Osteoblast (primary cell): ENCODE data around the gene CPHXL. TPM values are rescaled to one million over a fixed set of nuclear protein-coding genes. Genes with fewer than 3 reads are reported as not detected.

Source experiments
- DNase-seq: peaks from one replicate; pipeline ENCODE4 v3.0.0; 2011; ENCODE audit warnings: low spot score, mixed read lengths; ENCODE audit not compliant: insufficient read length; ENCODE audit errors: missing footprints
- H2AFZ ChIP-seq: 2 replicates; pipeline ENCODE4 v1.6.0; 2011; ENCODE audit warnings: mild to moderate bottlenecking, low read length
- H3K27ac ChIP-seq: 2 replicates; pipeline ENCODE4 v1.5.1; 2011; ENCODE audit warnings: mild to moderate bottlenecking, low read depth, low read length, moderate library complexity
- H3K27me3 ChIP-seq: 2 replicates; pipeline ENCODE4 v1.6.0; 2012; ENCODE audit warnings: mild to moderate bottlenecking, control low read depth, inconsistent platforms, low read length, moderate library complexity; ENCODE audit not compliant: insufficient read depth
- H3K36me3 ChIP-seq: 2 replicates; pipeline ENCODE4 v1.5.1; 2011; ENCODE audit warnings: mild to moderate bottlenecking, low read length, control low read depth, moderate library complexity; ENCODE audit not compliant: insufficient read depth
- H3K4me1 ChIP-seq: 2 replicates; pipeline ENCODE4 v1.5.1; 2011; ENCODE audit warnings: mild to moderate bottlenecking, low read length, control low read depth, moderate library complexity; ENCODE audit not compliant: insufficient read depth
- H3K4me2 ChIP-seq: 2 replicates; pipeline ENCODE4 v1.6.0; 2011; ENCODE audit warnings: mild to moderate bottlenecking, low read length; ENCODE audit not compliant: insufficient read depth
- H3K4me3 ChIP-seq: fragments of 200-600 bp; sonication (generic); 3 replicates; pipeline ENCODE4 v1.5.1; 2012; ENCODE audit warnings: mild to moderate bottlenecking, low read length, inconsistent platforms; ENCODE audit not compliant: insufficient read depth
- H3K79me2 ChIP-seq: 2 replicates; pipeline ENCODE4 v1.6.0; 2012; ENCODE audit warnings: mild to moderate bottlenecking, low read length, control low read depth, inconsistent platforms; ENCODE audit not compliant: insufficient read depth
- H3K9me3 ChIP-seq: 2 replicates; pipeline ENCODE4 v1.5.1; 2011; ENCODE audit warnings: low read depth, low read length, control low read depth
- H4K20me1 ChIP-seq: 2 replicates; pipeline ENCODE4 v1.6.0; 2012; ENCODE audit warnings: mild to moderate bottlenecking, low read length, control low read depth; ENCODE audit not compliant: insufficient read depth
- CTCF ChIP-seq: IDR thresholded peaks from 2 replicates; pipeline ENCODE4 v1.5.1; 2011; ENCODE audit warnings: mild to moderate bottlenecking, low read depth, low read length, moderate library complexity; ENCODE audit errors: extremely low read depth
- total RNA-seq: library from RNA; depleted of rRNA; stranded (reverse); fragments of >200 nt; gene quantifications from 2 replicates; pipeline ENCODE4 v1.2.3, GENCODE V29; 2012

The CPHXL gene
- total RNA-seq, 1 donor = not detected

DNA sequence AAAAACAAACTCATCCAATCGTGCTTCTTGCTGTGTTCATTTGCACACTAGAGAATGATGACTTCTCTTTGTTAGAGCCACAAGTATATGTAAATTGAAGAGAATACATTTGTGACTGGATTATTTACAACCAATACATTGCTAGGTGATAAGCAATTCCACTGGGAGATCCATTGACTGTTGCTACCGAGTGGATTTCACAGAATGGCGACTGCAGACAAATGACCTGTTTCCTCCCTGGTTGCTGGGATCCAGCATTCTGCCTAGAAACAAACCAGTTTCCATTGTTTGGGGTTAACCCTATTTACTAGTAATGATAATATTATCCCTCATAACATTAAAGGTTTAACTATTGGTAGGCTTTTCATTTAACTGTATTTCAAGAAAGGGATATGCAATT lies 36.9 kb upstream of the CPHXL start:
- Histone ChIP-seq H4K20me1 (no peaks in the 10 kb centered on the region), H3K27ac (no peak overlapping the region), H2AFZ (no peak overlapping the region), H3K36me3 (no peaks in the 10 kb centered on the region), H3K4me1 (peaks cover 5% of the 10 kb centered on the region), H3K27me3 (no peaks in the 10 kb centered on the region), H3K9me3 (no peaks in the 10 kb centered on the region), H3K4me2 (no peak overlapping the region), H3K79me2 (no peaks in the 10 kb centered on the region), H3K4me3 (no peak overlapping the region)
- no peak for TF ChIP-seq CTCF
- DNase-seq = no peak

- Histone ChIP-seq H3K4me3 (no peak overlapping the region), H3K36me3 (no peaks in the 10 kb centered on the region), H3K27ac (no peak overlapping the region), H3K4me1 (peaks cover 7% of the 10 kb centered on the region), H4K20me1 (no peaks in the 10 kb centered on the region), H3K9me3 (no peaks in the 10 kb centered on the region), H3K27me3 (no peaks in the 10 kb centered on the region), H3K79me2 (no peaks in the 10 kb centered on the region), H2AFZ (no peak overlapping the region), H3K4me2 (no peak overlapping the region)
- DNase-seq = no peak
- TF ChIP-seq CTCF = no peak
Observed at GRCh38 chr16:75762746-75763145, 36.5 kb upstream of the CPHXL start.

DNA sequence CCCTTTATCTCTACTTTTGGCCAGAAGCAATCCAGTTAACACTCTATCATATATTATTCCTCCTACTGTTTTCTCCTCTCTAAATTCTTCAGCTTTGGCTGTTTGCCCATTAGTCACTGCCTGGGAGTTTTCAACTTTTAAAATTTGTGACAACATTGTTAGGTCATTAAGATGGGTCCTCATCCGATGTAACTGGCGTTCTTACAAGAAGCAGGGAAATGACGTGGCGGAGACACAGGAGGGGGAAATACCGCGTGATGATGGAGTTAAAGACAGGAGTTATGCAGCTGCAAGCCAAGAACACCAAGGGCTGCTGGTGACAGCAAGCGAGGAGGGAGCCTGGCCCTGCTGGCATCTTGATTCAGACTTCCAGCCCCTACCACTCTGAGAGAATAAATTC lies 34.8 kb upstream of the CPHXL start:
- peak; percentile 86 for DNase-seq

GRCh38 chr16:75760018-75760519 lies 33.8 kb upstream of the CPHXL start:
- DNase-seq = no peak
- Histone ChIP-seq H3K79me2 (no peaks in the 10 kb centered on the region), H3K4me3 (no peak overlapping the region), H4K20me1 (no peaks in the 10 kb centered on the region), H3K27me3 (no peaks in the 10 kb centered on the region), H3K4me1 (peaks cover 7% of the 10 kb centered on the region), H2AFZ (no peak overlapping the region), H3K27ac (no peak overlapping the region), H3K4me2 (no peak overlapping the region), H3K9me3 (no peaks in the 10 kb centered on the region), H3K36me3 (no peaks in the 10 kb centered on the region)
- TF ChIP-seq CTCF = no peak

More for the DNA sequence above, 34.8 kb upstream of the CPHXL start:
- no peak overlapping the region for H3K4me3 ChIP-seq
- H3K36me3 ChIP-seq = no peaks in the 10 kb centered on the region
- H3K4me2 ChIP-seq = no peak overlapping the region
- peaks cover 7% of the 10 kb centered on the region for H3K4me1 ChIP-seq
- TF ChIP-seq CTCF = no peak
- no peak overlapping the region for H2AFZ ChIP-seq
- H3K27ac ChIP-seq = no peak overlapping the region
- no peaks in the 10 kb centered on the region for H4K20me1 ChIP-seq
- no peaks in the 10 kb centered on the region for H3K79me2 ChIP-seq
- no peaks in the 10 kb centered on the region for H3K9me3 ChIP-seq
- no peaks in the 10 kb centered on the region for H3K27me3 ChIP-seq
